Measurements from ENCODE around the gene FCN1.
"Not testable (repeated sequence)": the region's sequence is repeated elsewhere in the genome, so short reads cannot be mapped to it uniquely, and the experiment has no call there.

The FCN1 gene

GRCh38 chr9:134870746-134871662 lies 46.7 kb downstream of the FCN1 start:
- DNase-seq: no peak

GRCh38 chr9:134870301-134870694 lies 47.4 kb downstream of the FCN1 start:
- no peak for DNase-seq

GRCh38 chr9:134869554-134870300 lies 48.0 kb downstream of the FCN1 start:
- no peak for DNase-seq

GRCh38 chr9:134868751-134869553 lies 48.8 kb downstream of the FCN1 start:
- DNase-seq: no peak

GRCh38 chr9:134867917-134868750 lies 49.6 kb downstream of the FCN1 start:
- DNase-seq: no peak

GRCh38 chr9:134864821-134865190 lies 52.9 kb downstream of the FCN1 start:
- DNase-seq: no peak

- no peak for DNase-seq
Measured at GRCh38 chr9:134863941-134864820, 53.5 kb downstream of the FCN1 start.

GRCh38 chr9:134863306-134863902 lies 54.3 kb downstream of the FCN1 start:
- no peak for DNase-seq

GRCh38 chr9:134861595-134862334 lies 55.9 kb downstream of the FCN1 start:
- DNase-seq: no peak

- DNase-seq: no peak
Measured at GRCh38 chr9:134860510-134860909, 57.2 kb downstream of the FCN1 start.

- no peak for DNase-seq
Measured at GRCh38 chr9:134858051-134858841, 59.5 kb downstream of the FCN1 start.

GRCh38 chr9:134857451-134857850 lies 60.3 kb downstream of the FCN1 start:
- not testable (repeated sequence) for DNase-seq

GRCh38 chr9:134855900-134856377 lies 61.8 kb downstream of the FCN1 start:
- DNase-seq: no peak
